Measurements from ENCODE around the gene SFXN3. TPM values are rescaled to one million over a fixed set of nuclear protein-coding genes. Genes with fewer than 3 reads are reported as not detected.

Gene SFXN3
- total and polyA plus RNA-seq, 2 of the 8 experiments (the other 6 are each of a cell fraction or from before 2014, with no cell fraction given), result 2.6 to 2.8 TPM

DNA sequence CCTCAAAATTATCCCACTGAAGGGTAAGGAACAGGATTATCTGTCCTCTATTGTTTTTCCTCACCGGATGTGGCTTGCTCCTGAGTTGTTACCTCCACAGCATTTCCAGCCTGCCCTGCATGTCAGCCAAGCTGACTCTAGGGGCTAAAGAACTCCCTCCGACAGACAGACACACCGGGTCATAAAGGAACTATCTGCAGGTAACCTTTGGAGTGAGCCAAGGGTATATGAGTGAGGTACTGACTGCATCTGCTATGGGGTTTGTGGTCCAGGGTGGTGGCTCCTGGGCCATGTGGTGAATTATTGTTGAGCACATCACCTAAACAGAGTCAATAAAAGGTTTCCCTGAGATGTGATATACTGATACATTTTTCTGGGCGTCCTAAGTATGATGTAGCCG, 23.8 kb downstream of the SFXN3 start (continued):
- TF ChIP-seq CHD2 (IDR thresholded peaks at IDR 0.05; ENCODE audit: low read length) (no peak), BRCA1 (IDR thresholded peaks at IDR 0.05; ENCODE audit: low read depth, low read length) (no peak), KDM1A (IDR thresholded peaks at IDR 0.05; ENCODE audit: borderline replicate concordance, low read length) (no peak)

All from H1 (cell line).